HepG2 (cell line): ENCODE data around the gene IDNK. TPM values are rescaled to one million over a fixed set of nuclear protein-coding genes. Genes with fewer than 3 reads are reported as not detected.

Experiments used
- ATAC-seq: fragments of 200-7000 bp; cut with Tn5 transposase; 3 replicates; pipeline ENCODE4 v1.9.1; 2020; ENCODE audit warnings: mild to moderate bottlenecking, moderate library complexity
- BruUV-seq: library from RNA; stranded (reverse); fragments of 400-500 nt; replicated peaks from 2 replicates; lab custom pipeline; 2021; lab: Mats Ljungman, UMichigan
- CTCF ChIA-PET: fragments of 300-600 bp; formaldehyde crosslinking; extraction: SDS; loops from one replicate; lab custom pipeline; 2021; ENCODE audit warnings: low total read pairs, inconsistent platforms, low intra/inter-chr PET ratio; lab: Yijun Ruan, JAX
- POLR2A ChIA-PET: fragments of 350-600 bp; sonication (Branson Sonifier 250); formaldehyde crosslinking; loops from one replicate; lab custom pipeline; 2020; ENCODE audit warnings: antibody characterized with exemption, inconsistent platforms; lab: Yijun Ruan, JAX
- DNase-seq: peaks from one replicate; pipeline ENCODE4 v3.0.0-alpha.2; 2015; ENCODE audit warnings: low spot score
- FAIRE-seq: peaks from 3 replicates; lab custom pipeline; 2011; peaks lifted over from hg19 to GRCh38; lab: Jason Lieb, UNC
- H2AFZ ChIP-seq: one replicate; pipeline ENCODE4 v1.6.1; 2011; ENCODE audit warnings: low read length, inconsistent platforms
- H3K27ac ChIP-seq: fragments of 300-600 bp; 3 replicates; pipeline ENCODE4 v1.8.0; 2011; ENCODE audit warnings: mixed run types, mild to moderate bottlenecking, mixed read lengths, low read length, inconsistent platforms; ENCODE audit not compliant: insufficient read depth; ENCODE audit errors: extremely low read length
- H3K27me3 ChIP-seq, 2 experiments: fragments of 200-600 bp in 1 of 2; 2 replicates in 1 of 2; 3 replicates in 1 of 2; pipeline versions ENCODE4 v1.6.0 to v1.8.0; 2011; ENCODE audit warnings: low read length in 2 of 2, mild to moderate bottlenecking in 2 of 2, moderate library complexity in 2 of 2, inconsistent platforms in 1 of 2; ENCODE audit not compliant: insufficient read depth in 2 of 2, control insufficient read depth in 1 of 2
- H3K36me3 ChIP-seq, 2 experiments: fragments of 200-600 bp in 1 of 2; replicated peaks in 1 of 2; 2 replicates in 1 of 2; 3 replicates in 1 of 2; pipeline versions ENCODE4 v1.5.1 to v1.8.0; 2011; ENCODE audit warnings: low read length in 2 of 2, inconsistent platforms in 1 of 2; ENCODE audit not compliant: insufficient read depth in 2 of 2, control insufficient read depth in 1 of 2
- H3K4me1 ChIP-seq: 2 replicates; pipeline ENCODE4 v1.5.1; 2012; ENCODE audit warnings: low read length, inconsistent platforms; ENCODE audit not compliant: insufficient read depth
- H3K4me2 ChIP-seq: 2 replicates; pipeline ENCODE4 v1.6.0; 2011; ENCODE audit warnings: low read depth, low read length, inconsistent platforms
- H3K4me3 ChIP-seq, 3 experiments: fragments of 200-600 bp in 1 of 3; sonication (generic), shearing (Covaris generic) in 1 of 3; replicated peaks in 1 of 3; 2 replicates each; pipeline ENCODE4 v1.5.1; 2011 to 2016; ENCODE audit warnings: low read length in 3 of 3, inconsistent platforms in 2 of 3, low read depth in 2 of 3, mild to moderate bottlenecking in 2 of 3, control low read depth in 1 of 3, mixed read lengths in 1 of 3; ENCODE audit not compliant: insufficient read depth in 1 of 3
- H3K79me2 ChIP-seq: one replicate; pipeline ENCODE4 v1.6.1; 2011; ENCODE audit warnings: low read length, inconsistent platforms; ENCODE audit not compliant: insufficient read depth
- H3K9ac ChIP-seq: 2 replicates; pipeline ENCODE4 v1.6.0; 2011; ENCODE audit warnings: mild to moderate bottlenecking, low read depth, low read length, inconsistent platforms; ENCODE audit not compliant: insufficient read depth
- H3K9me3 ChIP-seq: 2 replicates; pipeline ENCODE4 v1.5.1; 2012; ENCODE audit warnings: mild to moderate bottlenecking, low read length
- H4K20me1 ChIP-seq: 2 replicates; pipeline ENCODE4 v1.6.0; 2011; ENCODE audit warnings: inconsistent platforms, mild to moderate bottlenecking, low read length, moderate library complexity; ENCODE audit not compliant: insufficient read depth
- CREB1 ChIP-seq, 2 experiments: fragments of 450-650 bp in 1 of 2; IDR thresholded peaks; 2 replicates each; pipeline ENCODE4 v1.6.1; 2016 to 2017; ENCODE audit warnings: control low read depth in 1 of 2, mild to moderate bottlenecking in 1 of 2, missing compliant biosample characterization in 1 of 2, missing genetic modification characterization in 1 of 2
- FUBP1 ChIP-seq: sonication (generic); formaldehyde crosslinking; IDR thresholded peaks from 2 replicates; pipeline ENCODE4 v1.5.1; 2020; ENCODE audit warnings: missing genetic modification reagents, mild to moderate bottlenecking, borderline replicate concordance
- KDM5B ChIP-seq: sonication (generic); formaldehyde crosslinking; IDR thresholded peaks from 2 replicates; pipeline ENCODE4 v1.4.0; 2020; ENCODE audit warnings: missing genetic modification reagents, mild to moderate bottlenecking, borderline replicate concordance
- KDM6A ChIP-seq: IDR thresholded peaks from 2 replicates; pipeline ENCODE4 v1.6.1; 2016; ENCODE audit warnings: low read depth
- LCORL ChIP-seq, 2 experiments: fragments of 450-650 bp in 1 of 2; sonication (generic) in 1 of 2; formaldehyde crosslinking in 1 of 2; IDR thresholded peaks; 2 replicates each; pipeline versions ENCODE4 v1.5.0 to v1.6.1; 2017 to 2020; ENCODE audit warnings: antibody characterized with exemption in 1 of 2, missing genetic modification reagents in 1 of 2
- PAX8 ChIP-seq: sonication (generic); formaldehyde crosslinking; IDR thresholded peaks from 2 replicates; pipeline ENCODE4 v1.8.0; 2022; ENCODE audit warnings: mild to moderate bottlenecking, missing genetic modification reagents, borderline replicate concordance
- PAXIP1 ChIP-seq: sonication (generic); formaldehyde crosslinking; conservative IDR thresholded peaks from 2 replicates; pipeline ENCODE4 v1.4.0; 2020; ENCODE audit warnings: mild to moderate bottlenecking, missing genetic modification reagents, moderate library complexity
- POLR2AphosphoS2 ChIP-seq: IDR thresholded peaks from 2 replicates; pipeline ENCODE4 v1.6.1; 2011; ENCODE audit warnings: low read depth, low read length, improper control_type of control experiment
- RNF219 ChIP-seq: sonication (generic); formaldehyde crosslinking; IDR thresholded peaks from 2 replicates; pipeline ENCODE4 v1.5.0; 2020; ENCODE audit warnings: mild to moderate bottlenecking, missing genetic modification reagents
- STAT5B ChIP-seq: sonication (generic); formaldehyde crosslinking; IDR thresholded peaks from 2 replicates; pipeline ENCODE4 v1.4.0; 2020; ENCODE audit warnings: missing genetic modification reagents
- TBL1XR1 ChIP-seq: fragments of 150-350 bp; IDR thresholded peaks from 2 replicates; pipeline ENCODE4 v1.6.1; 2014; ENCODE audit warnings: borderline replicate concordance, low read length; ENCODE audit not compliant: partially characterized antibody
- ZNF234 ChIP-seq: sonication (generic); formaldehyde crosslinking; conservative IDR thresholded peaks from 2 replicates; pipeline ENCODE4 v1.5.1; 2020; ENCODE audit warnings: mild to moderate bottlenecking, missing genetic modification reagents
- ZNF263 ChIP-seq: sonication (generic); formaldehyde crosslinking; IDR thresholded peaks from 2 replicates; pipeline ENCODE4 v1.4.0; 2020; ENCODE audit warnings: missing genetic modification reagents
- ZNF382 ChIP-seq: sonication (generic); formaldehyde crosslinking; IDR thresholded peaks from 2 replicates; pipeline ENCODE4 v1.5.0; 2020; ENCODE audit warnings: missing genetic modification reagents, mild to moderate bottlenecking, borderline replicate concordance
- ZNF460 ChIP-seq: sonication (generic); formaldehyde crosslinking; IDR thresholded peaks from 2 replicates; pipeline ENCODE4 v1.5.1; 2020; ENCODE audit warnings: missing genetic modification reagents, mild to moderate bottlenecking, borderline replicate concordance
- ZNF615 ChIP-seq: sonication (generic); formaldehyde crosslinking; IDR thresholded peaks from 2 replicates; pipeline ENCODE4 v1.5.0; 2020; ENCODE audit warnings: mild to moderate bottlenecking, missing genetic modification reagents, borderline replicate concordance
- ZNF777 ChIP-seq: sonication (generic); formaldehyde crosslinking; IDR thresholded peaks from 2 replicates; pipeline ENCODE4 v1.4.0; 2020; ENCODE audit warnings: missing genetic modification reagents
- WGBS: methylation state at CpG from one replicate; pipeline ENCODE4 v1.1.6; 2017; ENCODE audit warnings: low lambda C conversion rate; 5-methylcytosine and 5-hydroxymethylcytosine counted together
- in situ Hi-C: cut with HindIII; loops from 2 replicates; pipeline ENCODE4 v1.10.0; 2017; ENCODE audit warnings: low pct_unique_long_range_greater_than_20kb; ENCODE audit not compliant: extremely low pct_ligation_motif_present
- intact Hi-C: fragments of 100-400 bp; cut with micrococcal nuclease; formaldehyde crosslinking; loops from one replicate; pipeline ENCODE4 v1.10.0; 2022; ENCODE audit not compliant: unreplicated experiment
- polyA plus RNA-seq, 8 experiments: library from polyadenylated mRNA; depleted of rRNA in 3 of 8; stranded (reverse) in 7 of 8; unstranded in 1 of 8; fragments of >200 nt; fragmentation: Illumina TruSeq in 4 of 8; extraction: Trizol in 4 of 8; gene quantifications; 2 replicates each; pipeline versions ENCODE4 v1.2.1 to v1.2.3, GENCODE V29; 2011 to 2016; ENCODE audit warnings: low read depth in 4 of 8, missing spikeins in 1 of 8, mixed read lengths in 1 of 8; ENCODE audit not compliant: insufficient read depth in 1 of 8
- total RNA-seq, 5 experiments: library from RNA; depleted of rRNA; stranded (reverse); fragments of >200 nt; fragmentation: Illumina TruSeq; extraction: Trizol; gene quantifications; 2 replicates each; pipeline ENCODE4 v1.2.3, GENCODE V29; 2016; ENCODE audit warnings: low read depth in 1 of 5

Gene IDNK
- total and polyA plus RNA-seq, 2 of the 13 experiments (the other 11 are each of a cell fraction or from before 2014, with no cell fraction given): 3.1 to 4.8 TPM

DNA sequence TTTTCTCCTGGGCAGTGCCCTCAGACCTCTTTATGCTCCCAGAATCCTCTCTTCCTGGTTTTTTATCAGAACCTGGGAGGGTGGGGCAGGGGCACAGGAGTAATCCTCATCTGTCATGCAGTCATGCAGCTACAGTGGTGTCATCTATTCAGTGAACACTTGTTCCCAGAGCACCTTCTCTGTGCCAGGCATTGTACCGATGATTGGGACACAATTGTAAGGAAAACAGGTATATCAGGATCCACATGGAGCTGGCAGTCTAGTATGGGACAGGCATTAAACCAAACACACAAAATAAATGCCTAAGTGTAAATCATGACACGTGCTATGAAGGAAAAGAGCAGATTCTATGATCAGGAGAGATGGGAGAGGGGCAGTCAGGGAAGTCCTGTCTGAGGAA lies 21.5 kb upstream of the IDNK start:
- BruUV-seq: no TSS peak
- ChIA-PET POLR2A (no interaction called here), CTCF (no interaction called here)
- WGBS: 76% methylated on average over 2 of the region's 2 CpGs
- Histone ChIP-seq H2AFZ (no peak overlapping the region), H3K4me3 (no peak overlapping the region), H3K9ac (no peak overlapping the region), H4K20me1 (no peaks in the 10 kb centered on the region), H3K9me3 (no peaks in the 10 kb centered on the region), H3K36me3 (no peaks in the 10 kb centered on the region), H3K27ac (no peak overlapping the region), H3K4me1 (peaks cover 22% of the 10 kb centered on the region), H3K79me2 (no peaks in the 10 kb centered on the region), H3K27me3 (no peaks in the 10 kb centered on the region), H3K4me2 (no peak overlapping the region)
- ATAC-seq (no peak), FAIRE-seq (no peak), DNase-seq (no peak)
- intact Hi-C loops: no loop called here
- in situ Hi-C loops: no loop called here
- TF ChIP-seq KDM6A (CRISPR knock-in tag) (no peak), ZNF777 (CRISPR knock-in tag) (no peak), LCORL (IDR thresholded peaks at IDR 0.05) (no peak), LCORL (CRISPR knock-in tag; IDR thresholded peaks at IDR 0.05) (no peak), PAXIP1 (CRISPR knock-in tag) (no peak), POLR2AphosphoS2 (no peak), ZNF382 (CRISPR knock-in tag) (no peak), PAX8 (CRISPR knock-in tag) (no peak), FUBP1 (no peak), KDM5B (CRISPR knock-in tag) (no peak), ZNF263 (CRISPR knock-in tag) (no peak), ZNF234 (CRISPR knock-in tag) (no peak), ZNF615 (CRISPR knock-in tag) (no peak), TBL1XR1 (no peak), CREB1 (IDR thresholded peaks at IDR 0.05) (no peak), CREB1 (CRISPR knock-in tag; IDR thresholded peaks at IDR 0.05) (no peak), ZNF460 (no peak), RNF219 (CRISPR knock-in tag) (no peak), STAT5B (CRISPR knock-in tag) (no peak)
